ENCODE data around the gene ETV6. TPM values are rescaled to one million over a fixed set of nuclear protein-coding genes. Genes with fewer than 3 reads are reported as not detected.
A peak's percentile ranks its signal among the peaks of the same experiment; 100 is the strongest.

The ETV6 gene
- polyA plus RNA-seq, 3 donors = 6.8 to 45.1 (median 11.7) TPM

GRCh38 chr12:11885261-11886038 lies 236.0 kb downstream of the ETV6 start:
- peak overlapping the region; percentile 81 to 94 (median 89) for H3K27ac Mint-ChIP-seq
- no peak overlapping the region for H2AFZ ChIP-seq (ENCODE audit: insufficient read depth, low read depth, low read length, poor library complexity, severe bottlenecking)

More at GRCh38 chr12:11885261-11886038, 236.0 kb downstream of the ETV6 start:
- Mint-ChIP-seq H3K4me3 (no peak overlapping the region), H3K9me3 (peaks cover 0 to 3% (median 0%) of the 10 kb centered on the region in 7 donors), H3K36me3 (peaks cover 80 to 90% of the 10 kb centered on the region in 2 donors), H3K4me1 (peaks cover 38% of the 10 kb centered on the region), H3K27me3 (ENCODE audit: low read depth in 3 of 3) (no peaks in the 10 kb centered on the region)
- peak; percentile 51 to 89 (median 70) for DNase-seq
- peak overlapping the region in 1 of 3 experiments; percentile 21 for H3K4me3 ChIP-seq (replicated peaks in 1 of 3; ENCODE audit: low read depth in 2 of 3, low read length in 3 of 3)
- peak overlapping the region; percentile 88 to 92 for H3K27ac ChIP-seq (ENCODE audit: low read depth in 1 of 2, low read length in 2 of 2)
- peak overlapping the region; percentile 47 for H3K9ac ChIP-seq (ENCODE audit: insufficient read depth, low read length, poor library complexity, severe bottlenecking)
- H3K9me3 ChIP-seq (replicated peaks in 1 of 2; ENCODE audit: control insufficient read depth in 1 of 2, insufficient read depth in 1 of 2, low read length in 2 of 2) = no peaks in the 10 kb centered on the region
- H4K20me1 ChIP-seq (ENCODE audit: insufficient read depth, low read length) = peaks cover 34% of the 10 kb centered on the region
- peaks cover 36% of the 10 kb centered on the region for H3K79me2 ChIP-seq (ENCODE audit: insufficient read depth, low read length)
- no peak for TF ChIP-seq CTCF (IDR thresholded peaks at IDR 0.05)
- H3K4me2 ChIP-seq (replicated peaks; ENCODE audit: extremely low read depth, low read length, poor library complexity, severe bottlenecking) = peak overlapping the region; percentile 1
- peaks cover 32 to 74% of the 10 kb centered on the region in 2 donors for H3K36me3 ChIP-seq (replicated peaks in 1 of 2; ENCODE audit: control insufficient read depth in 1 of 2, insufficient read depth in 2 of 2, low read length in 2 of 2)
- no peaks in the 10 kb centered on the region for H3K27me3 ChIP-seq (ENCODE audit: control insufficient read depth in 2 of 2, insufficient read depth in 2 of 2, low read length in 2 of 2)
- intact Hi-C loops (cut with micrococcal nuclease) = loop anchor here in 1 of 2 donors (10.0 kb wide), 2 partner anchors 129 to 301 kb away; no protein-coding TSS in a partner anchor
- 97% methylated on average over 6 of the region's 8 CpGs for WGBS (ENCODE audit: insufficient coverage)
- H3K4me1 ChIP-seq (ENCODE audit: control insufficient read depth in 1 of 2, insufficient read depth in 2 of 2, low read length in 2 of 2) = peaks cover 31 to 33% of the 10 kb centered on the region in 2 donors

Measured in CD14-positive monocyte (primary cell).